ENCODE data around the gene TTLL8.

The TTLL8 gene

DNA sequence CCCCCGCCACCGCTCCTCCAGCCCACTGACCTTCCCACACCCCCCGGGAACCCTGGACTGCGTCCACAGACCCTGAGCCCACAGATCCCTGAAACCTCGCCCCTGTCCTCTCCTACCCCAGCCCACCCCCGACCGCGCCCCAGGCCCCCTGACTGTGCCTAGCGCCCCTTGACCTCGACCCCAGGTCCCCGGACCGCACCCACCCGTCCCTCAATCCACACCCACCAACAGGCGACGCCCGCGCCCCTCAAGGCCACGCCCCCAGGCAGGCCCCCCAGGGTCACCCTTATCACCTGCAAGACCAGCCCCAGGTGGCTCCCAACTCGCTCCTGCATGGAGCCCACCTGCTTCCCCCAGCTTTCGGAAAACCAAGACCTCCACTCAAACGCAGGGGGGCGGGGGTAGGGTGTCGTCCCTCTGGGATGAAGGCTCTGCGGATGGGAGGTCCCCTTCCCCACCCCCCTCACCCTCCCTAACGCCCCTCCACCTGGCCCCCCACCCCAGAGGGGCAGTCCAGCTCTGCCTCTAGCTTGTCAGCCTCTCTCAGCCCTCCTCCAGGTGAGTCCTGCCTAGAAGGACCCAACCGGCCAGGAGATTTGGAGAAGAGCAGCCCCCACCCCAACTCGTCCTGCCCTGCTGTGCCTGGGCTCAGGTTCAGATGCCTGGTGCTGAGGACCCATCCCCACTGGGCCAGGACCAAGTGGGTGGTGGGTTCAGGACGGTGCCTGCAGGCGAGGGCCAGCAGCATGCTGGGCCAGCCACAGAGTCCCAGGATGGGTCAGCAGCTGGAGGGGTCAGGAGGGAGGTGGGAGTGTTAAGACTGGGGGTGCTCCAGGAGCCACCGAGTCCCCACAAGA lies 42.4 kb downstream of the TTLL8 start:
- TF ChIP-seq, protein P1, sequence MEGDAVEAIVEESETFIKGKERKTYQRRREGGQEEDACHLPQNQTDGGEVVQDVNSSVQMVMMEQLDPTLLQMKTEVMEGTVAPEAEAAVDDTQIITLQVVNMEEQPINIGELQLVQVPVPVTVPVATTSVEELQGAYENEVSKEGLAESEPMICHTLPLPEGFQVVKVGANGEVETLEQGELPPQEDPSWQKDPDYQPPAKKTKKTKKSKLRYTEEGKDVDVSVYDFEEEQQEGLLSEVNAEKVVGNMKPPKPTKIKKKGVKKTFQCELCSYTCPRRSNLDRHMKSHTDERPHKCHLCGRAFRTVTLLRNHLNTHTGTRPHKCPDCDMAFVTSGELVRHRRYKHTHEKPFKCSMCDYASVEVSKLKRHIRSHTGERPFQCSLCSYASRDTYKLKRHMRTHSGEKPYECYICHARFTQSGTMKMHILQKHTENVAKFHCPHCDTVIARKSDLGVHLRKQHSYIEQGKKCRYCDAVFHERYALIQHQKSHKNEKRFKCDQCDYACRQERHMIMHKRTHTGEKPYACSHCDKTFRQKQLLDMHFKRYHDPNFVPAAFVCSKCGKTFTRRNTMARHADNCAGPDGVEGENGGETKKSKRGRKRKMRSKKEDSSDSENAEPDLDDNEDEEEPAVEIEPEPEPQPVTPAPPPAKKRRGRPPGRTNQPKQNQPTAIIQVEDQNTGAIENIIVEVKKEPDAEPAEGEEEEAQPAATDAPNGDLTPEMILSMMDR (IDR thresholded peaks at IDR 0.05; ENCODE audit: extremely low read depth, insufficient read depth, missing control alignments): no peak
- in situ Hi-C loops (cut with MboI; ENCODE audit: low pct_unique_long_range_greater_than_20kb, low sequenced_read_pairs, unreplicated experiment): no loop called here

DNA sequence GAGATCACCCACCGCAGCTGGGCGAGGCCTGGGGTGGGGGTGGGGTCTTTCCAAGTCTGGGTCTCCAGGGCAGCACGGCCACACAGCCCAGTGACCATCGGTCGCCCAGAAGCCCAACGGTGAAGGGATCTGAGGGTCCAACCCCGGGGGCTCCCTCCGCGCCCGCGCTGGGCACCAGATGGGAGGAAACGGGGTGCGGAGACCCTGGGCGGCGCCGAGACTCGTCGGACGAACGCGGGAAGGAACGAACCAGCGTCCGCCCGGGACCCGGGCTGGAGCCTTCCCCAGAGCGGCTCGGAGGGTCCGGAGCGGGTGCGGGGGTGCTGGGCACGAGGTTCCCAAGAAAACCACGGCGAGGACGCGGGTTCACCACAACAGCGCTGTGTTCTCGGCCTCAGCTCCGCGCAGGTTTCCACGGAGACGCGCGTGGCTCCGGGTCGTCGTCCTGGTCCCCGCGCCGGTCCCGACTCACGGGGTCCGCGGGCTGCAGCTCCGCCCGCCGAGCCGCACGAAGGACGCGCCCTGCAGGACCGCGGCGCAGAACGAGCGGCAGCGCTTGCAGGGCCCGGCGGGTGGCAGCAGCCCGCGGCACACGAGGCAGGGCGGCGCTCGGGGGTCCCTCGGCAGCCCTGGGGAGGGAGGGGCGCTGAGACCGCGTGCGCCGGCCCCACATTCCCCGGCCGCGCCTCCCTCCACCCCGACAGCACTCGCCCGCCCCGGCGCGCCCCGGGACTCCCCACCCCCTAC lies 43.3 kb downstream of the TTLL8 start:
- TF ChIP-seq, protein P1 (IDR thresholded peaks at IDR 0.05; ENCODE audit: extremely low read depth, insufficient read depth, missing control alignments): no peak
- DNase-seq (ENCODE audit: low spot score): no peak
- in situ Hi-C loops (cut with MboI; ENCODE audit: low pct_unique_long_range_greater_than_20kb, low sequenced_read_pairs, unreplicated experiment): no loop called here

More for the DNA sequence above, 42.4 kb downstream of the TTLL8 start:
- no peak for DNase-seq (ENCODE audit: low spot score)

DNA sequence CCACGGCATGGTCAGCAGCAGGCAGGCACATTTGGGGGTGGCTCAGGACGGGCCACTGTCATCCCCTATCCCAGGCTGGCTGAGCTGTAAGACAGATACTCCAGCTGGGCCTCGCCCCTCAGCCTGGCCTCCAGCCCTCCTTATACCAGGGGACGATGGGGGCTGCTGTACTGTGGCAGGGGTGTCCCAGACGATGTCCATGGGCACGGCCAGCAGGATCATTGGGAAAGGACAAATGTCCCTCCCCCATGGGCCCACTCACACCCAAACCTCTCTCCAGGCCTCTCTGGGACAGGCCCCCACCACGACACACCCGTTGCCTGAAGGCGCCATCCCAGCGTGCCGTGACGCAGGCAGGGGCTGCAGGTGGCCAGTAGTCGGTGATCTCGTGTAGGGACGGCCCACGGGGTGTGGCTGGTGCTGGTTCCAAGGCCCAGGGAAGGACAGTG lies 44.0 kb downstream of the TTLL8 start:
- in situ Hi-C loops (cut with MboI; ENCODE audit: low pct_unique_long_range_greater_than_20kb, low sequenced_read_pairs, unreplicated experiment): no loop called here
- DNase-seq (ENCODE audit: low spot score): no peak
- TF ChIP-seq, protein P1 (IDR thresholded peaks at IDR 0.05; ENCODE audit: extremely low read depth, insufficient read depth, missing control alignments): no peak

DNA sequence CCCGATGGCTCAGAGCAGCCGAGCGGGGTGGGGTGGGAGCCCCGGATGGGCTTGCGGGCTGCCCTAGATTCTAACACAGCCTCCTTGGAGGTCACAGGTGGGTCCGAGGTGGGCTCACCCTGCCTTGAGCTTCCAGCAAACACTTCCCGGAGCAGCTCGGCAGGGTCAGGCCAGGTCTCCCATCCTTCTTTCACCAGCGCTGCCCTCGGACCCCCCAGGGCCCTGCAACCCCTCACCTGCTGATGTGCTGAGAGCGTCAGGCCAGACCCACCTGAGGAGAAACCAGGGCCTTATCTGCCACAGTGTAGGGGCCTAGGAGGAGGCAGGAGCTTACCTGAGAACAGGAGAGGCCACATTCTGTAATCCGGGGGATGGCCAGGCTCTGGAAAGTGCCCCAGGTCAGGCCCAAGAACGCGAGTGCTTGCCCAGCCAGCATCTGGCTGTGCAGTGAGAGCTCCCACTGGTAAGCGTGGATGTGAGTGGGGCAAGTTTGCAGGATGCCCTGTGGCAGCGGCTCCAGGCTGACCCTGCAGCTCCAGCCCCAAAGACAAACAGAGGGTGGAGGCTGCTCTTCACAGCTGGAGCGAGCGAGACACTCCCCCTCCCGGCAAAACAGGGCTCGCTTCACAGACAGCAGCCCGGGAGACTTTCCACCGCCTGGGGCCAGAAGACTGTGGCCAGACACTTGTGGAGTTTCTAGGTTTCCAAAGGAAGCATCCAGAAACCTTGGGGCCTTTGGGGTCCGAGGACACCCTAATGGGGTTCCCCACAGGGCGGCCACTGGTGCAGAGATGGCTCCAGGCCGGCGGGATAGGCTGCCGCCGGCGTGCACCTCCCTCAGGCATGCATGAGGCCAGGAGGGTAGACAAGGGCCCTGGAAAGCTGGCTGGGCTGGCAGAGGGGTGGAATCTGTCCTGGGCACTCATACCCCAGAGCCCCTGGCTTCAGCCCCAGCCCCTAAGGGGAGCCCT lies 45.6 kb downstream of the TTLL8 start, which contains the start of gene IL17REL:
IL17REL (minus strand) TSS at position 555 of the 971 bp plus-strand sequence; CDS start at position 436, 119 bp downstream.
- TF ChIP-seq, protein P1 (IDR thresholded peaks at IDR 0.05; ENCODE audit: extremely low read depth, insufficient read depth, missing control alignments): no peak
- in situ Hi-C loops (cut with MboI; ENCODE audit: low pct_unique_long_range_greater_than_20kb, low sequenced_read_pairs, unreplicated experiment): no loop called here
- no peak for DNase-seq (ENCODE audit: low spot score)

DNA sequence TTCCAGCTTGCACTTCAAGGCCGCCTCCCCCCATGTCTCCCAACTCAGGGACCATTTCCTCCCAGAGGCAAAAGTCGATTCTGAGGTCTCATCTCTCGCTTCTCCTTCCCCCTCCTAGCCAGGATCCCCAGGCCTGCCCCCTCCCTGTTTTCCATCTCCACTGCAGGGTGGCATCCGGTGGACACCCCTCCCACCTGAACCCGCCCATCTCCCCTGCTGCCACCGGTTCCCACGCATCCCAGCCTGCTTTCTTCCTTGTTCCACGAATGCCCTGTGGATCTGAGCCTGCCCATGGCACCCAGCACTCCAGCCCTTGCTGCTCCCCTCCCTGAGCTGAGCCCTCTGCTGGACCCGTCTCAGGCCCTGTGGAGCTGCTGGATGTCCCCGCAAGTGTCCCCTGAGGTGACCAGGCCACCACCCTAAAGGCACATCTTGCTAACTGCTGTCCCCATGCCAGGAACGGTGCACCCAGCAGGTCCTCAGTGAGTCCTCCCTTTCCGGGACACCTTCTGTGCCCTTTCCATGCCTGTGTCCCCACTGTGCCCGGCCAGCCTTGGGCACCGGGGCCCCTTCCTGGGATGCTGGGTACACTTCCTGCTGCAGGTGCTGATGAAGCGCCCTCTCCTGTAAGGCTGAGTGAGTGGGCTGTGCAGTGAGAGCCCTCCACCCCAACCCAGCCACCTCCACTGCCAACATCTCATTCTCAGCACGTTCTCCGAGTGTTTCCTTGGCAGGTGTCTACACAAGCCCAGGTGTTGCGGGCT lies 46.5 kb downstream of the TTLL8 start:
- in situ Hi-C loops (cut with MboI; ENCODE audit: low pct_unique_long_range_greater_than_20kb, low sequenced_read_pairs, unreplicated experiment): no loop called here
- no peak for DNase-seq (ENCODE audit: low spot score)

More for the DNA sequence above, 46.5 kb downstream of the TTLL8 start:
- TF ChIP-seq, protein P1 (IDR thresholded peaks at IDR 0.05; ENCODE audit: extremely low read depth, insufficient read depth, missing control alignments): no peak
